H9 (cell line): ENCODE results near the gene CENPM. TPM values are rescaled to one million over a fixed set of nuclear protein-coding genes. Genes with fewer than 3 reads are reported as not detected.

ENCODE experiments used
- DNase-seq: peaks from one replicate; pipeline ENCODE4 v3.0.0-alpha.2; 2017
- H2AFZ ChIP-seq: one replicate; pipeline ENCODE4 v1.6.1; 2013; ENCODE audit warnings: mild to moderate bottlenecking, low read length, control low read depth, moderate library complexity
- H2AK5ac ChIP-seq: 2 replicates; pipeline ENCODE4 v1.6.1; 2013; ENCODE audit warnings: low read length, control low read depth, mixed read lengths; ENCODE audit not compliant: insufficient read length
- H2BK120ac ChIP-seq: one replicate; pipeline ENCODE4 v1.6.1; 2013; ENCODE audit warnings: low read depth, mild to moderate bottlenecking, low read length, control low read depth, inconsistent platforms; ENCODE audit not compliant: poor library complexity, severe bottlenecking
- H2BK12ac ChIP-seq: 2 replicates; pipeline ENCODE4 v1.6.1; 2013; ENCODE audit warnings: low read length, control low read depth, mixed read lengths, low read depth; ENCODE audit not compliant: insufficient read length
- H2BK15ac ChIP-seq: 2 replicates; pipeline ENCODE4 v1.6.1; 2013; ENCODE audit warnings: low read depth, low read length, control low read depth
- H2BK20ac ChIP-seq: one replicate; pipeline ENCODE4 v1.6.1; 2013; ENCODE audit warnings: low read depth, mild to moderate bottlenecking, low read length, control low read depth, inconsistent platforms; ENCODE audit not compliant: poor library complexity, severe bottlenecking
- H2BK5ac ChIP-seq: 2 replicates; pipeline ENCODE4 v1.6.1; 2013; ENCODE audit warnings: low read length, control low read depth, mixed read lengths; ENCODE audit not compliant: insufficient read length
- H3K14ac ChIP-seq: 2 replicates; pipeline ENCODE4 v1.6.1; 2013; ENCODE audit warnings: low read length, control low read depth; ENCODE audit not compliant: insufficient read depth
- H3K18ac ChIP-seq: 2 replicates; pipeline ENCODE4 v1.6.1; 2013; ENCODE audit warnings: low read depth, mild to moderate bottlenecking, mixed read lengths, low read length, control low read depth; ENCODE audit not compliant: insufficient read length
- H3K23ac ChIP-seq: 2 replicates; pipeline ENCODE4 v1.6.1; 2013; ENCODE audit warnings: low read length, control low read depth, mixed read lengths, low read depth; ENCODE audit not compliant: insufficient read length
- H3K23me2 ChIP-seq: 2 replicates; pipeline ENCODE4 v1.6.1; 2013; ENCODE audit warnings: low read depth, mild to moderate bottlenecking, mixed read lengths, low read length, control low read depth; ENCODE audit not compliant: insufficient read length, poor library complexity, severe bottlenecking
- H3K27ac ChIP-seq: 2 replicates; pipeline ENCODE4 v1.5.1; 2013; ENCODE audit warnings: low read length, control low read depth, mixed read lengths, low read depth; ENCODE audit not compliant: insufficient read length
- H3K27me3 ChIP-seq: 2 replicates; pipeline ENCODE4 v1.6.1; 2013; ENCODE audit warnings: low read length, control low read depth, inconsistent platforms; ENCODE audit not compliant: insufficient read depth
- H3K4ac ChIP-seq: 2 replicates; pipeline ENCODE4 v1.6.1; 2013; ENCODE audit warnings: low read depth, mild to moderate bottlenecking, control low read depth, inconsistent platforms, low read length, moderate library complexity
- H3K4me1 ChIP-seq: 2 replicates; pipeline ENCODE4 v1.6.1; 2013; ENCODE audit warnings: low read length, control low read depth, inconsistent platforms; ENCODE audit not compliant: insufficient read depth
- H3K4me2 ChIP-seq: 2 replicates; pipeline ENCODE4 v1.6.1; 2013; ENCODE audit warnings: low read length, control low read depth, mixed read lengths; ENCODE audit not compliant: insufficient read length, insufficient read depth
- H3K56ac ChIP-seq: 2 replicates; pipeline ENCODE4 v1.6.1; 2013; ENCODE audit warnings: low read depth, mild to moderate bottlenecking, mixed read lengths, low read length, control low read depth; ENCODE audit not compliant: insufficient read length
- H3K79me1 ChIP-seq: 2 replicates; pipeline ENCODE4 v1.6.1; 2013; ENCODE audit warnings: low read depth, mild to moderate bottlenecking, moderate library complexity, low read length, control low read depth, inconsistent platforms; ENCODE audit not compliant: insufficient read depth, poor library complexity, severe bottlenecking
- H3K79me2 ChIP-seq: 2 replicates; pipeline ENCODE4 v1.6.1; 2013; ENCODE audit warnings: low read length, control low read depth, inconsistent platforms; ENCODE audit not compliant: insufficient read depth
- H3K9ac ChIP-seq: 2 replicates; pipeline ENCODE4 v1.6.1; 2013; ENCODE audit warnings: low read length, control low read depth, mixed read lengths; ENCODE audit not compliant: insufficient read length; ENCODE audit errors: extremely low read depth
- H3K9me3 ChIP-seq: one replicate; pipeline ENCODE4 v1.6.1; 2013; ENCODE audit warnings: low read depth, low read length, inconsistent platforms; ENCODE audit not compliant: control insufficient read depth
- H3T11ph ChIP-seq: one replicate; pipeline ENCODE4 v1.6.1; 2013; ENCODE audit warnings: mild to moderate bottlenecking, low read length, control low read depth, inconsistent platforms
- H4K20me1 ChIP-seq: one replicate; pipeline ENCODE4 v1.6.1; 2013; ENCODE audit not compliant: control insufficient read depth, insufficient read length, insufficient read depth
- H4K5ac ChIP-seq: 2 replicates; pipeline ENCODE4 v1.6.1; 2013; ENCODE audit warnings: low read depth, mild to moderate bottlenecking, mixed read lengths, low read length, control low read depth; ENCODE audit not compliant: insufficient read length
- H4K8ac ChIP-seq: replicated peaks from 2 replicates; pipeline ENCODE4 v1.6.1; 2013; ENCODE audit warnings: low read length, control low read depth, mixed read lengths, low read depth; ENCODE audit not compliant: insufficient read length
- H4K91ac ChIP-seq: 2 replicates; pipeline ENCODE4 v1.6.1; 2013; ENCODE audit warnings: low read depth, mild to moderate bottlenecking, moderate library complexity, mixed read lengths, low read length, control low read depth; ENCODE audit not compliant: insufficient read length
- H3K27ac Mint-ChIP-seq, 3 experiments: 2 replicates in 2 of 3; 3 replicates in 1 of 3; pipeline ENCODE4 v1.8.0; 2020 to 2021; ENCODE audit warnings: mixed read lengths in 3 of 3, mild to moderate bottlenecking in 1 of 3, moderate library complexity in 1 of 3
- H3K27me3 Mint-ChIP-seq: 2 replicates; pipeline ENCODE4 v1.8.0; 2021; ENCODE audit warnings: low read depth, mild to moderate bottlenecking, moderate library complexity, mixed read lengths
- H3K36me3 Mint-ChIP-seq, 3 experiments: 2 replicates in 2 of 3; 3 replicates in 1 of 3; pipeline ENCODE4 v1.8.0; 2020 to 2021; ENCODE audit warnings: low read depth in 3 of 3, mixed read lengths in 3 of 3; ENCODE audit not compliant: insufficient read depth in 1 of 3
- H3K4me1 Mint-ChIP-seq, 2 experiments: 2 replicates each; pipeline ENCODE4 v1.8.0; 2020; ENCODE audit warnings: mixed read lengths in 2 of 2
- H3K4me3 Mint-ChIP-seq, 2 experiments: 2 replicates in 1 of 2; 3 replicates in 1 of 2; pipeline ENCODE4 v1.8.0; 2020 to 2021; ENCODE audit warnings: mild to moderate bottlenecking in 2 of 2, mixed read lengths in 2 of 2, moderate library complexity in 1 of 2
- H3K9me3 Mint-ChIP-seq, 2 experiments: 2 replicates in 1 of 2; 3 replicates in 1 of 2; pipeline ENCODE4 v1.8.0; 2020; ENCODE audit warnings: mild to moderate bottlenecking in 2 of 2, mixed read lengths in 2 of 2, moderate library complexity in 1 of 2
- WGBS: extraction: QIAGEN DNeasy Blood & Tissue Kit; methylation state at CpG from one replicate; pipeline ENCODE4 v1.1.7; 2013; ENCODE audit warnings: missing lambda C conversion rate, low lambda C conversion rate, mixed read lengths; ENCODE audit not compliant: insufficient read length; ENCODE audit errors: extremely low coverage; 5-methylcytosine and 5-hydroxymethylcytosine counted together
- total RNA-seq: library from RNA; stranded (reverse); gene quantifications from 2 replicates; pipeline ENCODE4 v1.2.1, GENCODE V29; 2021
- TF ChIP-seq, protein P1 (sequence below): fragments of 200-600 bp; sonication (generic); conservative IDR thresholded peaks from 3 replicates; pipeline ENCODE4 v1.8.0; 2021; ENCODE audit warnings: antibody characterized with exemption, mild to moderate bottlenecking

CENPM gene
- total RNA-seq, 1 experiment from 2014 or later = 36.5 TPM

DNA sequence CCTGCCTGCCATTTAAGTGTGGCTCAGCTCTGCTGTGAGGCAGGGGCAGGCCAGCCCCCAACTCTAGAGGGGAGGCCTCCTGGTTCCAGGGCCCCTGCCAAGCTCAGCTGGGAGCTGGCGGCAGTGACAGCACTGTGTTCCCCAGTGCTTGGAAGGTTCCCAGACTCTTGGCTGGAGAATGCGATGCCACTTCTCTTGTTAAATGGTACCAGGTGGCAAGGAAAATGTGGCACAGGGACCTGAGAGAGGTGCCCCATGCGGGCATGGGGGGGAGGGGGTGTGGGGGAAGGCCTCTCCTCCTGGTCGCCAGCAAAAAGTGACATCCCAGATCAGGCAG is 12.0 kb downstream of the CENPM start:
- Histone ChIP-seq H4K91ac (no peak overlapping the region), H3K14ac (no peak overlapping the region), H3K9ac (no peak overlapping the region), H3K79me1 (no peaks in the 10 kb centered on the region), H3K79me2 (no peaks in the 10 kb centered on the region), H3T11ph (no peak overlapping the region), H4K5ac (no peak overlapping the region), H2BK20ac (no peak overlapping the region), H2BK12ac (no peak overlapping the region), H3K27me3 (no peaks in the 10 kb centered on the region), H2BK15ac (no peak overlapping the region), H3K23ac (no peak overlapping the region), H3K4me1 (no peaks in the 10 kb centered on the region), H3K27ac (no peak overlapping the region), H3K4me2 (no peak overlapping the region), H3K18ac (no peak overlapping the region), H3K56ac (no peak overlapping the region), H4K20me1 (peaks cover 1% of the 10 kb centered on the region), H2AFZ (no peak overlapping the region), H2BK120ac (no peak overlapping the region), H3K4ac (no peak overlapping the region), H2BK5ac (no peak overlapping the region), H3K9me3 (no peaks in the 10 kb centered on the region), H4K8ac (no peak overlapping the region), H2AK5ac (no peak overlapping the region), H3K23me2 (no peaks in the 10 kb centered on the region)
- Mint-ChIP-seq H3K4me1 (peaks cover 2 to 6% of the 10 kb centered on the region in 2 experiments; a peak in 2 of 4 replicates), H3K36me3 (peaks cover 17 to 34% (median 33%) of the 10 kb centered on the region in 3 experiments; a peak in 6 of 7 replicates), H3K27ac (no peak overlapping the region), H3K27me3 (peaks cover 10% of the 10 kb centered on the region), H3K9me3 (no peaks in the 10 kb centered on the region), H3K4me3 (no peak overlapping the region)
- DNase-seq = no peak
- TF ChIP-seq, protein P1, sequence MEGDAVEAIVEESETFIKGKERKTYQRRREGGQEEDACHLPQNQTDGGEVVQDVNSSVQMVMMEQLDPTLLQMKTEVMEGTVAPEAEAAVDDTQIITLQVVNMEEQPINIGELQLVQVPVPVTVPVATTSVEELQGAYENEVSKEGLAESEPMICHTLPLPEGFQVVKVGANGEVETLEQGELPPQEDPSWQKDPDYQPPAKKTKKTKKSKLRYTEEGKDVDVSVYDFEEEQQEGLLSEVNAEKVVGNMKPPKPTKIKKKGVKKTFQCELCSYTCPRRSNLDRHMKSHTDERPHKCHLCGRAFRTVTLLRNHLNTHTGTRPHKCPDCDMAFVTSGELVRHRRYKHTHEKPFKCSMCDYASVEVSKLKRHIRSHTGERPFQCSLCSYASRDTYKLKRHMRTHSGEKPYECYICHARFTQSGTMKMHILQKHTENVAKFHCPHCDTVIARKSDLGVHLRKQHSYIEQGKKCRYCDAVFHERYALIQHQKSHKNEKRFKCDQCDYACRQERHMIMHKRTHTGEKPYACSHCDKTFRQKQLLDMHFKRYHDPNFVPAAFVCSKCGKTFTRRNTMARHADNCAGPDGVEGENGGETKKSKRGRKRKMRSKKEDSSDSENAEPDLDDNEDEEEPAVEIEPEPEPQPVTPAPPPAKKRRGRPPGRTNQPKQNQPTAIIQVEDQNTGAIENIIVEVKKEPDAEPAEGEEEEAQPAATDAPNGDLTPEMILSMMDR = no peak
- WGBS = no CpG with 5 or more reads among the region's 4 CpGs
